Activated CD4-positive, alpha-beta T cell treated with anti-CD3 and anti-CD28 coated beads, Interleukin-10, Interleukin-2, amounts not matched to agents 100 ng/mL and 50 ng/mL, durations not matched to agents 16 hours and 8 hours (primary cell): ENCODE data around the gene HMBS.
"Not testable (repeated sequence)": the region's sequence is repeated elsewhere in the genome, so short reads cannot be mapped to it uniquely, and the experiment has no call there.

Experiments used
- DNase-seq: peaks from one replicate; pipeline ENCODE4 v3.0.0-alpha.2; 2020

HMBS gene

DNA sequence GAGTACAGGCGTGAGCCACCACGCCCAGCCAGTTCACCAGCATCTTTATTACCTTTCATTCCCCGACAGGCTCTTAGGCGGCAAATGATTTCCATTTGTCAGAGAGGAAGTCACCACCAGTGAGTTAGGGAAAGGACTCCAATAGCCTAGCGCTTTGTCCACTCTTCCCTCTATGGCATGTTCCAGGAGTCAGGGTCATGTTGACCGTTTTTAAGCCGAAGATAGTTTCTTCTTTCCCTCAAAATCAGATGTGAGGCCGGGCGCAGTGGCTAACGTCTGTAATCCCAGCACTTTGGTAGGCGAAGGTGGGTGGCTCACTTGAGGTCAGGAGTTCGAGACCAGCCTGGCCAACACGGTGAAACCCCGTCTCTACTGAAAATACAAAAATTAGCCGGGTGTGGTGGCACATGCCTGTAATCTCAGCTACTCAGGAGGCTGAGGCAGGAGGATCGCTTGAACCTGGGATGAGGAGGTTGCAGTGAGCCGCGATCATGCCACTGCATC lies 18.5 kb downstream of the HMBS start:
- not testable (repeated sequence) for DNase-seq

DNA sequence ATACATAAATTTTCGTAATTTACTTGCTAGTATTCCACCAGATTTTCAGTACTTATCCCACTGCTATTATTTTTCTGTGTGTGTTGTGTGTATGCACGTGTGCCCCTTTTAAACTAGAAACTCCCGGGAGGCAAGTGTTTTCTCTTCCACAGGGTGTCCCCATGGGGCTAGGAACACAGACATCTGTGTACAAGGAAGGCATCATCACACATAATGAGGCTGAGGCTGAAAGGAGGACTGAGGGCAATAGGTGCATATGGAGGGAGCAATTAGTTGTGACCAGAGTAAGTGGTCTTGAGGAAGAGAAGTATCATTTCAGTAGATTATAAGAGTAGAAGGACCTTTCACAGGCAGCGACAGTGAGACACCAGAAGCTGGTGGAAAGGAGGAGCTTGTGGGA lies 19.1 kb downstream of the HMBS start:
- DNase-seq = no peak

DNA sequence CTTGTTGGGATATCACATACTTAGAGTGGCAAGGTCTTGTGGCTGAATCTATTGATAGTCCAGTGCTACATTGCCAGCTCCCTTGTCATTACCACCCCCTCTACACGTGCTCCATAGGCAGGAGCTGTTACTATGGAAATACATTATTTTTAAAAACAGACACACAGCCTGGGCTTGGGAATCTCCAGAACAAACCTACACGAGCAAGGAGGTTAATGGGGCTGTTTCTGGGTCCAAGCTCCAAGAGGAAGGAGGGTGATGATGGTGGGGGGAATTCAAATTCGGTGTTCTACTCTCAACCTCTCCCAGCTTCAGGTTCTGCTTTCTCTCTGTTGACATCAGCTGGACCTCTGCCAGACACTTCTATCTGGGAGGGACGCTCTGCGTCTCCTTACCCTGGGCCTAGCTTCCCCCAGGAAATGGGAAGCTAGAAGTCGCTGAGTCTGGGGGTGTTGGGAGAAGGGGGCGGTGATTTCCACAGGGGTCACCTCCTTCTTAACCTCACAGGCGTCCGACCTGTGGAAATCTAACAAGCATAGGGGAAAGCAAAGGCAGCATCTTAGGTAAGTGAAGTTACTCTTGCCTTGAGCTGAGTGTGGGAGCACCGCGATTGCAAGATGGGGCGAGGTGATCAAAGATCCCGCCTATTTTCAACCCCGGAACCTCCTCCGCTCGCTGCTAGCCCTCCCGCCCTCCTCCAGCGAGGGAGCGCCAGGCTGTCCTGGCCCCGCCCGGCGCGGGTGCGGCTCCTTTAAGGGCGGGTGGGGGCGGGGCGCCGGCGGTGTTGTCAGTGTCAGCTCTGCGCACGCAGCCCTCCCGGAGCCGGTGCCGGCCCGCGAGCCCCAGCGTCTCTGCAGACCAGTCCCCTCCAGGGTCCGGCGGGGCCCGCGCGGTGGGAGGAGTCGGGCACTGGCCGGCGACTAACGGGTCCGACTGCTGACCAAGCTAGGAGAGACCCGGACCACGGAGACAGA lies 22.2 kb downstream of the HMBS start, which contains the start of gene C2CD2L:
TSS of gene C2CD2L (plus strand) at position 781 of the 974 bp plus-strand sequence. CDS start 398 bp downstream, outside the sequence.
- DNase-seq = peak; percentile 96

DNA sequence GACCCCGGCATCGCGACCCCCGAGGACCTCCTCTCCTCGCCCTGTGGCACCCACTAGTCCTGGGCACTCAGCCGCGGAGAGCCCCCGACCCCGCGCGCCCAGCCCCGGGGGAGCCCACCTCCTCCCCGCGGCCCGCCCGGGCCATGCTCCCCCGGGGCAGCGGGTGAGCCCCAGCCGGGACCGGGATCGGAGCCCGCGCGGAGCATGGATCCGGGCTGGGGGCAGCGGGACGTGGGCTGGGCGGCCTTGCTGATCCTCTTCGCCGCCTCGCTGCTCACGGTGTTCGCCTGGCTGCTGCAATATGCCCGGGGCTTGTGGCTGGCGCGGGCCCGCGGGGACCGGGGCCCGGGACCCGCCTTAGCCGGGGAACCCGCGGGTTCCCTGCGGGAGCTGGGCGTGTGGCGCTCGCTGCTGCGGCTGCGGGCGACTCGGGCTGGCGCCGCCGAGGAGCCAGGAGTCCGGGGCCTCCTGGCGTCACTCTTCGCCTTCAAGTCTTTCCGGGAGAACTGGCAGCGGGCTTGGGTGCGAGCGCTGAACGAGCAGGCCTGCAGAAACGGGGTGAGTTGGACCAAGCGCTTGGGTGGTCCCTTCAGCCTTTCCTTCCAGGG lies 23.0 kb downstream of the HMBS start:
- no peak for DNase-seq

DNA sequence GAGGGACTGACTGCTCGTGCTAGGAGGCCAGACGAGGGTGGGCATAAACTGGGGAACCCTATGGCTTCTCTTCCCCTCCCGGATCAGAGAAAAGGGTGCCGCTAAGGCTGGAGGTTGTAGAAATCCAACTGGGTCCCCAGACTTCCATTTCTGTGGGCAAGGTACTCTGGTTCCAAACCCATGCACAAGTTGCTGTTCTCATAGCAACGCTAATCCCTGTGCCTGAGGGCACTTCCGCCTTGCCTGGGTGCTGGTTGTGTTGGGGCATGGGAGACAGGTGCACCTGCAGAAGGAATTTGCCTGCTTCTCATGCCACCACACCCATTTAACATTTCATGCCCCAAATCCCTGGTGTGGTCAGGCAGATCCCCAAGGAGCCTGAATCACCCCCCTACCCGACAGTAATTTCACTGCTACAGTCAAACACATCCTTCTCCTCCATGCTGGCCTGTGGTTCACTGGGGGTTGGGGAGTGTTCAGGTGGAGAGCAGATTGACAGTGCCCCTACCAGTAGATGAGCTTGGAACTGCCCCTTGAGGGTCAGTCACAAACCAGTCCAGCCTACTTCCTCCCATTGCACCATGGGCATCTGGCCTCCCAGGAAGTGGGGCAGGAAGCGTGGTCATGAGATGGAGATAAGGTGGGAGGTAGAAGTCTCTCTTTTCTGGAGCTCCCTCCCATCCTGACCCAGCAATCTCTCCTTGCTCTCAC lies 23.6 kb downstream of the HMBS start:
- peak; percentile 65 for DNase-seq

DNA sequence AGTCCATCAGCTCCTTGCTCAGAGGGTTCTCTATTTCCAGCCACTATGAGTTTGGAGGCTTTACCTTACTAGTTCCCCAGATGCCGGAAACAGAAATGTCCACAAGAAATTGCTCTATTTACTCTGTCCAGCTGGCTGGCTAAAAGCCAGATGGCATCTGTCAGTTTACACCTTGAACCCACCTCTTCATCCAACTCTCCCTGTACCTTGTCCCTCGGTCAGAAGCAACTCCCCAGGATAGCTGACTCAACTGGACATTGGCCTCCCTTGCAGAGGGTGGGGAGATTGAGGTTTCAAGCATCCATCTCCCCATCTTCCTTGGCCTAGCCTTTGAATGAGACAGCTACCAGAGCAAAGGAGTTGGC lies 24.2 kb downstream of the HMBS start:
- DNase-seq = no peak

DNA sequence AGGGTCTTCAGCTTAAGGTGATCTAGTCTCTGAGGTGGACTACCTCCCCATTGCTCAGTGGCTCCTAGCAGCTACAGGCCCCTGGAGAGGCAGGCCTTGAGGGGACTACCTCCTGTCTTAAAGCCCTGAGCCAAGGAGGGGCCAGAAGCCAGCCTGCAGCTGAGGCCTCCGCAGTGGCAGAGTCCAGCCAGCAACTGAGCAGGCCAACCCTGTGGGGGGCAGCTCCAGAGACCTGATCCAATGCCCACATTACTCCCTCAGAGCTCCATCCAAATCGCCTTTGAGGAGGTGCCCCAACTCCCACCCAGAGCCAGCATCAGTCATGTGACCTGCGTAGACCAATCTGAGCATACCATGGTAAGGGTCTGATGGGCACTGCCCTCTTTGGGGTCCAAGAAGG lies 25.2 kb downstream of the HMBS start:
- no peak for DNase-seq

DNA sequence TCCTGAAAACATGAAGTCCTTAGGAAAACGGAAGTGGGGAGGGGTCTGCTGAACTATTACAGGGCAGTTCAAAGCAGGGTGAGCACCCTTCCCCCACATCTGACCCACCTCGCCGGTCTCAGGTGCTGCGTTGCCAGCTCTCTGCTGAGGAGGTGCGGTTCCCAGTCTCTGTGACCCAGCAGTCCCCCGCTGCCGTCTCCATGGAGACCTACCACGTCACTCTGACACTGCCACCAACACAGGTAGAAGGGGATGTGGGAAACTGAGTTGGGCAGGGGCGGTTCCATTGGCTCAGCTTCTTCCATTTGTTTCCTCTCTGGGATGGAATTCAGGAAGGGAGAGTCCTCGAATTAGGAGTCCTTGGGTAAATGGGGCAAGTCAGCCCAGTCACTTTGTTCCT lies 25.8 kb downstream of the HMBS start:
- DNase-seq = no peak

DNA sequence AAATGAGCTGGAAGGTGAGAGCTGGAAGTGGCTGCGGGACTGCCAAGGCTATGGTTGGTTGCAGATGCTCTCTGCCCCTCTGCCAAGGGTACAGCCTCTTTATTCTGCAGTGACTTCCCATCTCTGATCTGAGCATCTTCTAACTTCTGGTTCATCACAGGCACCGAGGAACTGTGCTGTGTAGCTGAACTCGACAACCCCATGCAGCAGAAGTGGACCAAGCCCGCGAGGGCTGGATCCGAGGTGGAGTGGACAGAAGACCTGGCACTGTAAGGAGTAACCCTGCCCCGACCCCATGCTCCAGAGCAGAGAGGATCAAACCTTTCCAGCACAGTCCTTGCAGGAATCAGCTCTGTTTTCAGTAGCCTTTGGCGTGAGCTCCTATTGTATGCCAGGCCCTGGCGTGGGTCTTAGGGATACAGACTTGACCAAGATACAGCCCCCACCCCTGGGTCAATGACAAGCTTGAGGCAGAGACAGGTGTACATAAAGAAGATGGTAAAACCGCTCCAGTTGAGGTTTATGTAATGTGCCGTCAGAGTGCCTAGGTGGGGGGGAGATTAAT lies 26.8 kb downstream of the HMBS start:
- no peak for DNase-seq

DNA sequence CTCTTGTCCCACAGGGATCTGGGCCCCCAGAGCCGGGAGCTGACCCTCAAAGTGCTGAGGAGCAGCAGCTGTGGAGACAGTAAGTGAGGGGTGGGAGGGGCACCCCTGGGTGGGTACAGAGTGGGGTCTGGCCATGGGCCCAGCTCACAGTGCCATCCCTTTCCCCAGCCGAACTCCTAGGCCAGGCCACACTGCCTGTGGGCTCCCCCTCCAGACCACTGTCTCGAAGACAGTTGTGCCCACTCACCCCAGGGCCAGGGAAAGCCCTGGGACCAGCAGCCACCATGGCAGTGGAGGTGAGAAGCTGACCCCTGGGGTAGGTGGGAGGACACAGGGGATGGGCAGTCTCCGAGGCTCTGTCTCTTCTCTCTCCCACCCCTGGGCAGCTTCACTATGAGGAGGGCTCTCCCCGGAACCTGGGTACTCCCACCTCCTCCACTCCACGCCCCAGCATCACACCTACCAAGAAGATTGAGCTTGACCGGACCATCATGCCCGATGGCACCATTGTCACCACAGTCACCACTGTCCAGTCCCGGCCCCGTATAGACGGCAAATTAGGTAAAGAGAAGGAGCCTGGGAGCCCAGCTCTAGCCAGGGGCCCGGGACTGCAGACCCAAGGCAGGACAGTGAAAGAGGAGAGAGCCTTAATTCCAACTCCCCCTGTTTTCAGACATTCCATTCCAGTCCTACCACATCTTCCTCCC lies 27.8 kb downstream of the HMBS start:
- no peak for DNase-seq

DNA sequence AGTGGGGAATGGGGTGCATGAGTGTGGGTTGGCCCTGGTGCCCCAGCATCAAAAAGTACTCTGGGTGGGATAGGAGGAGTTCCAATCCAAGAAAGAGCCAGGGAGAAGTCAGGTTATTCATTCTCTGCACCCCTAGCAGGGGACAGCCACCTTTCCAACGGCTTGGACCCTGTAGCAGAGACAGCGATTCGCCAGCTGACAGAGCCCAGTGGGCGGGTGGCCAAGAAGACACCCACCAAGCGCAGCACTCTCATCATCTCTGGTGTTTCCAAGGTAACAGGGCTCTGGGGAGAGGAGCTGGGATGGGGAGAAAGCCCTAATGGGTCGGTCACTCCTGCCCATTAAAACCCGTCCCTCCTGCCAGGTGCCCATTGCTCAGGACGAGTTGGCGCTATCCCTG lies 29.0 kb downstream of the HMBS start:
- no peak for DNase-seq

DNA sequence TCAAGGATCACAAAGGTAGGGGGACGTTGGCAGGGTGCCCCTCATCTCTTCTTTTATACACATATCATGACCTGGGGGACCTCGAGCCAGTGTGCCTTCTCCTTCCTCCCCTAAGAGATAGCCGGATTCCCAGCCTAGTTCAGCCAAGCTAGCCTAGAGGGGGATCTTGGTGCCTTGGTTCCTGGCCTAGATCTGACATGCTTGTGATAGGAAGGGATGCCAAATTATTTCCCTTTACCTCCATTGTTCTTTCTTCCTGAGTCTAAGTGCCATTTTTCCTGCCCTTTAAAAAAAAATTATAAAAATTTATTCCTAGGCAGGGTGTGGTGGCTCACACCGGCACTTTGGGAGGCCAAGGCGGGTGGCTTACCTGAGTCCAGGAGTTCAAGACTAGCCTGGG lies 29.7 kb downstream of the HMBS start:
- DNase-seq = no peak

DNA sequence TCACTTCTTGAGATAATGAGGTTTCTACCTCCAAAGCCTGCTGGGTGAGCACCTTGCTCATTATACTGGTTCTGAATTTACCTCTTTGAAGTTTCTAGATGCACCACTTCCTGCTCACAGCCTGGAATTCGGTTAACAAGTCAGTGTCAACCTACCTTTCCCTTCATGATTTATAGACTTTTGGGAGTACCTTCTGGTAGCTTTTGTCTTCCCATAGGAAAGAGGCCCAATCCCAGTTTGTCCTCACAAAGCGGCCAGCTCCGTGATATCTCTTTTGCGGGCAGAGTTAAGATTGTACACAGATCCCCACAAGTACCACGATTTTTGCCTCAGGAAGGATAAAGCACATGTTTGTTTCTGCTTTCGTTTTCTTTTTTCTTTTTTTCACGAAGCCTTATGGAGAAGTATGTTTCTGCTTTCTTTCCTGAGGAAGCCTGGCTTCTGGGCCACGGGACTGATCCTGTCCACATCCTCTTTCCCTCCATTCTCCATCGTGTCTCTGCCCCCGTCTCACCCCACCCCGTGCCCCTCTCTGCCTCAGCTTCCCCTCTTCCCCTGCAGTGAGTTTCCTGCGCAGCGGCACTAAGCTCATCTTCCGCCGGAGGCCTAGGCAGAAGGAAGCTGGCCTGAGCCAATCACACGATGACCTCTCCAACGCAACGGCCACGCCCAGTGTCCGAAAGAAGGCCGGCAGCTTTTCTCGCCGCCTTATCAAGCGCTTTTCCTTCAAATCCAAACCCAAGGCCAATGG lies 31.0 kb downstream of the HMBS start:
- DNase-seq = peak; percentile 41

DNA sequence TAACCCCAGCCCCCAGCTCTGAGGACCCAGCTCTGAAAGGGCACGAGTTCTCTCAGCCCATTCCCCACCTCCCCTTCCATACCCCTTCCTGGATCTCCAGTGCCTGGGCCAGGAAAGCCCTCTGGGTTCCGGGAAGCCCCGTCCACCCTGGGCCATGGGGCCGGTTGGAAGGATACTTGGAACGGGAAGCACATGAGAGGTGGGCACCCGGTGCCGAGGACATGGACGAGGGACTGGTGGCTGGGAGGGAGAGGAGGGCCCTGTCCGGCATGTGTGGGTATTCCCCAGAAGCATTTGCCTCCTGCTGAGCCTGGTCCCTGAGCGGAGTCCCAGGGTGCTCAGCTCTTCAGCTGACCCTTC lies 31.5 kb downstream of the HMBS start:
- DNase-seq = no peak

DNA sequence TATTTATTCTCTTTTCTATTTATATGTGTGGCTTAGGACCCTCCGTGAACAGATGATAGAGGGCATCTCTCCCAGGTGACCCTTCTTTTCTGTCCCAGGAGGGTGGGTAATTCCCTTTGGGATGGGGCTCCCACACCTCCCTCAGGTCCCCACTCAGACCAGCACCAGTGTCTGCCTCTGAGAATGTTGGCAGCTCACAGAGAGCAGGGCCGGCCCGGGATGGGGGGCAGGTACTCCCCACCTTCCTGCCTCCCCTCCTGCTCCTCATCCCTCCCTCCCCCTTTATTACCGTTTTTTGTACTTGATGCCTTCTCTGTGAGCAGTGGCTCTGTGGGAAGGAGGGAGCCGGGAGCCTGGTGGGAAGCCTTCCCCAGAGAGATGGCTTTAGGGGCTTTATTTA lies 31.9 kb downstream of the HMBS start:
- DNase-seq = no peak

DNA sequence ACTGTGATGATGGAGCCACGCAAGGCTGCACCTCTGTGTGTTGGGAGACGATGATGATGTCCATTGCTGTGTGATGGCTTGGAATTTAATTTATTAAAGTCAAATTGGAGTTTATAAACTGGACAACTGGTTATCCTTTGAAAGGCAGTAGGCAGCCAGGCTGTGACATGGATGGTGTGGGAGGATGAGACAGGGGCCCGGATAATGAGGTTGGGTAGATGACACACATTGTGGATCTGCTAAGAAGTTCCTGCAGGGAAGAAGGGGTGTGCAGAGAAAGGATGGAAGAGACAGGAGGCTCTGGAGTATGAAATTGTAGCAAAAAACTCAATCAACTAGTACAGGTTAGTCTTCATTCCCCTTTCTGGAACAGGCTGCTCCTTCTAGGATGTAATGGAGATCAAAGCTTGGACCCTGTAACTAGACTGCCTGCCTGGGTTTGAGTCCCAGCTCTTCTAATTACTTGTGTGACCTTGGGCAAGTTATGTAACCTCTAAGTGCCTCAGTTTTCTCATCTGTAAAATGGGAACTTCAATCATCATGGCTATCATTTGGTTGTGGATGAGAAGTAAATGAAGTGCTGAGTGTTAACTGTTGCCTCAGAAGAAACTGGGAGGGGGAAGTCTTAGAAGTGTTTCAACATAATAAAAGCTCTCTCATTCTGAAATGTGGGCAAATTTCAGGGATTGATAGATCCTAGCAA lies 32.5 kb downstream of the HMBS start:
- DNase-seq = no peak

DNA sequence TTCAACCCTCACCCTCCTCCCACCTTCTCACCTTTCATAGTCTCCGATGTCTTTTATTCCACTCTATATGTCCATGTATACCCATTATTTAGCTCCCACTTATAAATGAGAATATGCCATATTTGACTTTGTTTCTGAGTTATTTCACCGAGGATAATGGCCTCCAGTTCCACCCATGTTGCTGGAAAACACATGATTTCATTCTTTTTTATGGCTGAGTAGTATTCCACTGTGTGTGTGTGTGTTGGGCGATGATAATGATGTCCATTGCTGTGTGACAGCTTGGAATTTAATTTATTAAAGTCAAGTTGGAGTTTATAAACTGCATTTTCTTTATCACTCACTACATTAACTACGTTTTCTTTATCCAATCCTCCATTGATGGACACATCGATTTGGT lies 33.5 kb downstream of the HMBS start:
- no peak for DNase-seq

DNA sequence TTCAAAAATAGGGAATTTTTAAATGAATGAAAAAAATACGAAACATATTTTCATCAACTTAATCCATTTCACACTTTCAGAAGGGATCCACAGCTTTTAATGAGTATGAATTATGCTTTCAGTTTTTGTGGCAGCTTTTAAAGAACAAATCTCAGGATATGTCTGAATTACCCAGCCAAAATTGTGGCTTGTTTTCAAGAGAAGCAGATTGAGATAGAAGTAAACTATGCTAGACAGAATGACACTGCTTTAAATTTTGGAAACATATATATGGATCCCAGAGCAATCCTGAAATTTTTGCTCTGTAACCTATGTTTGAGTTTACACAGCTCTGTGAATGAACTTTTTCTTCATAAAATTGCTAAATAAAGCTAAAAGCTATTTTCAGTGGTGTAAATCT lies 34.3 kb downstream of the HMBS start:
- DNase-seq = no peak

DNA sequence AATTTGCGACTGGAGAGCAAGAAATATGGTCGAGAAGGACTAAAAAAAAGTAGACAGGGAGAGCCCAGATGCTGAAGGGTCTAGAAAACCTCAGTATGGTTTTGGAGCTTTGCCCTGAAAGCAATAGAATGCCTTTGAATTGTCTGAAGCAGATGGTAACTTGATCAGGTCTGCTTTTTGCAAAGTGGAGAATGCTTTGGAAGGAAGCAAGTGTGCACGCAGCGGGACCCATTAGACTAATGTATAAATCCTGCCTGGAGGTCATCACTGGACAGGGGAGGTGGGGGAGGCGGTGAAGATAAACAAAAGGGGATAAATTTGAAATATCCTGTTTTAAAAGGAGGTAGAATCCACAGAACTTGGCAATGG lies 35.9 kb downstream of the HMBS start:
- no peak for DNase-seq

DNA sequence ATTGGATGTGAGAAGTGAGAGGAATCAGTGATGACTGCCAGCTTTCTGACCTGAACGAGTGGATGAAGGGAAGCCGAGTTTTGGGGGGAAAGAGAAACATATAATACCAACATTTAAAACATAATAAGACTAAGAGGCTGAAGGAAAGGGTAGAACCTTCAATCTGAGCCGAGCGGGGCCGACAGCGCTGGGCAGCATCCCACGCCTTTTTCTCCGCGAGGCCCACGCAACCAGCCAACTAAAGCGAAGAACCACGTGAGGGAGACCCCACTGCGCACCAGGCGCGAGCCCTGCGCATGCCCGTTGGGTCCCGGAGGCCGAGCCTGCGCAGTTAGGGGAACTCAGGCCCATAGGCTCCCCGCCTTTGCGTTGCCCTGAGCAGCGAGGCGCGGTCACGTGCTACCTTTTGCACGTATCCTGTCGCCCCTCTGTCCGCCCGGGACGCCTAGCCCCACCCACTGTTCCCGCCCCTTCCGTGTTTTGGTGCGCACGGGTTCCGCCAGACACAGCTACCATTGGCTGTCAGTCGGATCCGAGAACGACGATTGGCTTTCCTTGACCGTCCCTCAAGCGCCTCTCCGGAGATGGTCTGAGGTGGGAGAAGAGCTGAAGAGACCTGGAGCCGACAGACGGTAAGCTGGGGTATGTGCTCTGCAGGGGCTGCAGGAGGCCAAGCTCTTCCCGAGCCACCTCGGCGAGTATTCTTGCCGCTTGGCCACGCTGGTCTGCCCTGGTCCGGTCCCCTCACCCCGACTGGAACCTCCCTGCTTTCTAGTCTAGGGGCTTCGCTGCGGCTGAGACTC lies 36.5 kb downstream of the HMBS start, which contains the start of gene HINFP:
TSS of gene HINFP (plus strand) at position 573 of the 803 bp plus-strand sequence. CDS start 5,365 bp downstream, outside the sequence.
- DNase-seq = peak; percentile 100
